ENCODE measurements around the gene TAC4.

GRCh38 chr17:49875685-49876084, 27.8 kb upstream of the TAC4 start:
- TF ChIP-seq JUNB (IDR thresholded peaks at IDR 0.05) (no peak), EP300 (IDR thresholded peaks at IDR 0.05) (no peak)
- TF ChIP-seq, protein P1, sequence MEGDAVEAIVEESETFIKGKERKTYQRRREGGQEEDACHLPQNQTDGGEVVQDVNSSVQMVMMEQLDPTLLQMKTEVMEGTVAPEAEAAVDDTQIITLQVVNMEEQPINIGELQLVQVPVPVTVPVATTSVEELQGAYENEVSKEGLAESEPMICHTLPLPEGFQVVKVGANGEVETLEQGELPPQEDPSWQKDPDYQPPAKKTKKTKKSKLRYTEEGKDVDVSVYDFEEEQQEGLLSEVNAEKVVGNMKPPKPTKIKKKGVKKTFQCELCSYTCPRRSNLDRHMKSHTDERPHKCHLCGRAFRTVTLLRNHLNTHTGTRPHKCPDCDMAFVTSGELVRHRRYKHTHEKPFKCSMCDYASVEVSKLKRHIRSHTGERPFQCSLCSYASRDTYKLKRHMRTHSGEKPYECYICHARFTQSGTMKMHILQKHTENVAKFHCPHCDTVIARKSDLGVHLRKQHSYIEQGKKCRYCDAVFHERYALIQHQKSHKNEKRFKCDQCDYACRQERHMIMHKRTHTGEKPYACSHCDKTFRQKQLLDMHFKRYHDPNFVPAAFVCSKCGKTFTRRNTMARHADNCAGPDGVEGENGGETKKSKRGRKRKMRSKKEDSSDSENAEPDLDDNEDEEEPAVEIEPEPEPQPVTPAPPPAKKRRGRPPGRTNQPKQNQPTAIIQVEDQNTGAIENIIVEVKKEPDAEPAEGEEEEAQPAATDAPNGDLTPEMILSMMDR (IDR thresholded peaks at IDR 0.05): no peak
